ENCODE results near the gene ELP5.
A peak's percentile ranks its signal among the peaks of the same experiment; 100 is the strongest.

ELP5 gene

GRCh38 chr17:7218758-7219157 is 33.3 kb upstream of the ELP5 start:
- Histone ChIP-seq H3K9me3 (ENCODE audit: control insufficient read depth, insufficient read depth, low read depth, low read length) (no peaks in the 10 kb centered on the region), H3K4me3 (ENCODE audit: low read depth, low read length) (no peak overlapping the region), H3K36me3 (ENCODE audit: control insufficient read depth in 2 of 2, insufficient read depth in 1 of 2, low read length in 2 of 2) (peaks cover 7 to 29% of the 10 kb centered on the region in 2 experiments; a peak in 2 of 3 replicates), H3K27ac (ENCODE audit: extremely low read depth, low read depth, low read length) (no peak overlapping the region; the same call in 1 of the 2 replicates), H3K4me1 (ENCODE audit: control insufficient read depth, insufficient read depth, low read length) (peaks cover 8% of the 10 kb centered on the region)
- TF ChIP-seq ZNF174 (tag by site-specific recombination; IDR thresholded peaks at IDR 0.05) (no peak), ZNF266 (tag by site-specific recombination; IDR thresholded peaks at IDR 0.05; ENCODE audit: low read depth) (no peak), HOXD13 (CRISPR knock-in tag; IDR thresholded peaks at IDR 0.05; ENCODE audit: borderline replicate concordance) (no peak), RBAK (tag by site-specific recombination; IDR thresholded peaks at IDR 0.05) (no peak), PRDM4 (tag by site-specific recombination; IDR thresholded peaks at IDR 0.05) (no peak), GLIS2 (tag by site-specific recombination; IDR thresholded peaks at IDR 0.05) (no peak), ZNF121 (tag by site-specific recombination; IDR thresholded peaks at IDR 0.05) (no peak), BCL11B (tag by site-specific recombination; IDR thresholded peaks at IDR 0.05; ENCODE audit: low read depth) (no peak), EGR2 (tag by site-specific recombination; IDR thresholded peaks at IDR 0.05; ENCODE audit: low read depth) (no peak), ZIC2 (tag by site-specific recombination; IDR thresholded peaks at IDR 0.05) (no peak), ZNF558 (tag by site-specific recombination; IDR thresholded peaks at IDR 0.05) (no peak), CTCF (tag by site-specific recombination; IDR thresholded peaks at IDR 0.05) (no peak), ZNF394 (tag by site-specific recombination; IDR thresholded peaks at IDR 0.05; ENCODE audit: borderline replicate concordance) (no peak), HOXA7 (CRISPR knock-in tag; IDR thresholded peaks at IDR 0.05; ENCODE audit: borderline replicate concordance) (no peak), ZNF488 (tag by site-specific recombination; IDR thresholded peaks at IDR 0.05) (no peak)
- POLR2A ChIA-PET: interaction anchor here (1.5 to 9.8 kb wide), 3 partner anchors 18 to 183 kb away, joined by 6 to 284 read pairs (median 7); partner anchors contain the start of genes DVL2, GABARAP, PHF23 and SLC16A13
- CTCF ChIA-PET: interaction anchor here (0.6 to 4.2 kb wide), 5 partner anchors 11 to 173 kb away, joined by 3 to 34 read pairs (median 5); partner anchors contain the start of genes GABARAP and PHF23

DNA sequence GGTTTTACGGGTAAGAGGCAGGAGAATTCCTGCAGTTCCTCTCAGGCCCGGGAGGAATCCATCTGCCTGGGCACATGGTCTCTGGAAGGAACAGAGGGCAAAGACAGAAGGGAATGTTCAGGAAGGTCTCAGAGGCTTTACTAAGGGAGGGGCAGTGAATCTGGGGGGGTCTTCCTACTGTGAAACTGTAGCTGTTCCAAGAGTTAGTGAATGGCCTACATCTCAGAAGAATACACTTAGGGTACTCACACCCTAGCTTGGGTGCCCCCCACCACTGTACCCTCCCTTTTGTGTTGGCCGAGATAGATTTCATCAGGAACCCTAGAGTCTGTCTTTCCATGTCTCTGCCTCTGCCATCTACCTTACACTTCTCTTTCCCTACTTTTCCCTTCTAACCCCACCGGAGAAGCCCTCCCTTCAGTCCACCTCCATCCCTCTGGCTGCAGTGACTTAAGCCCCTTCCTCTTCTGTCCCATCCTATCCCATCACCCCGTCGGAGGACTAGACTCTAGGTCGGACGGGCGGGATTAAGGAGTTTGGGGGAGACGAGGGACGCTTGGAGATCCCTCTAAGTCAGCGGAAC is 32.7 kb upstream of the ELP5 start:
- peaks cover 7% of the 10 kb centered on the region for H3K4me1 ChIP-seq (ENCODE audit: control insufficient read depth, insufficient read depth, low read length)
- H3K9me3 ChIP-seq (ENCODE audit: control insufficient read depth, insufficient read depth, low read depth, low read length): no peaks in the 10 kb centered on the region
- H3K4me3 ChIP-seq (ENCODE audit: low read depth, low read length): peak overlapping the region; percentile 83
- peak overlapping the region; percentile 83; the same call in 1 of the 2 replicates for H3K27ac ChIP-seq (ENCODE audit: extremely low read depth, low read depth, low read length)
- CTCF ChIA-PET: interaction anchor here (0.7 to 4.2 kb wide), 8 partner anchors 15 to 174 kb away, joined by 3 to 34 read pairs (median 6); partner anchors contain the start of genes DVL2, GABARAP and PHF23
- H3K36me3 ChIP-seq (ENCODE audit: control insufficient read depth in 2 of 2, insufficient read depth in 1 of 2, low read length in 2 of 2): peaks cover 12 to 34% of the 10 kb centered on the region in 2 experiments; a peak in 2 of 3 replicates
- POLR2A ChIA-PET: interaction anchor here (0.6 to 9.8 kb wide), 18 partner anchors 13 to 296 kb away, joined by 3 to 284 read pairs (median 6); partner anchors contain the start of genes CTDNEP1, DVL2, ELP5 and GABARAP
- TF ChIP-seq FEZF1 (tag by site-specific recombination; IDR thresholded peaks at IDR 0.05) (no peak), ZFP69B (tag by site-specific recombination; IDR thresholded peaks at IDR 0.05) (no peak; the same call in 1 of the 2 replicates), ZNF341 (tag by site-specific recombination; IDR thresholded peaks at IDR 0.05; ENCODE audit: low read depth) (peak; percentile 34; the same call in 1 of the 2 replicates), ZNF514 (tag by site-specific recombination; IDR thresholded peaks at IDR 0.05) (no peak), SP2 (tag by site-specific recombination; IDR thresholded peaks at IDR 0.05) (peak; percentile 59), ZNF132 (tag by site-specific recombination; IDR thresholded peaks at IDR 0.05; ENCODE audit: borderline replicate concordance) (no peak), REPIN1 (tag by site-specific recombination; IDR thresholded peaks at IDR 0.05; ENCODE audit: low read depth) (no peak), HIC1 (tag by site-specific recombination; IDR thresholded peaks at IDR 0.05) (no peak), ZNF433 (tag by site-specific recombination; IDR thresholded peaks at IDR 0.05; ENCODE audit: low read depth) (no peak), ZNF561 (tag by site-specific recombination; IDR thresholded peaks at IDR 0.05; ENCODE audit: borderline replicate concordance) (no peak)
- TF ChIP-seq, protein P1, sequence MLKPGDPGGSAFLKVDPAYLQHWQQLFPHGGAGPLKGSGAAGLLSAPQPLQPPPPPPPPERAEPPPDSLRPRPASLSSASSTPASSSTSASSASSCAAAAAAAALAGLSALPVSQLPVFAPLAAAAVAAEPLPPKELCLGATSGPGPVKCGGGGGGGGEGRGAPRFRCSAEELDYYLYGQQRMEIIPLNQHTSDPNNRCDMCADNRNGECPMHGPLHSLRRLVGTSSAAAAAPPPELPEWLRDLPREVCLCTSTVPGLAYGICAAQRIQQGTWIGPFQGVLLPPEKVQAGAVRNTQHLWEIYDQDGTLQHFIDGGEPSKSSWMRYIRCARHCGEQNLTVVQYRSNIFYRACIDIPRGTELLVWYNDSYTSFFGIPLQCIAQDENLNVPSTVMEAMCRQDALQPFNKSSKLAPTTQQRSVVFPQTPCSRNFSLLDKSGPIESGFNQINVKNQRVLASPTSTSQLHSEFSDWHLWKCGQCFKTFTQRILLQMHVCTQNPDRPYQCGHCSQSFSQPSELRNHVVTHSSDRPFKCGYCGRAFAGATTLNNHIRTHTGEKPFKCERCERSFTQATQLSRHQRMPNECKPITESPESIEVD (tag by site-specific recombination; IDR thresholded peaks at IDR 0.05): no peak
